CD14-positive monocyte (primary cell): Measurements from ENCODE around the gene KDM3B. TPM values are rescaled to one million over a fixed set of nuclear protein-coding genes. Genes with fewer than 3 reads are reported as not detected.
A peak's percentile ranks its signal among the peaks of the same experiment; 100 is the strongest.

ENCODE experiments used
- DNase-seq, 3 donors: peaks; one replicate each; pipeline ENCODE4 v3.0.0-alpha.2; 2011 to 2022
- H2AFZ ChIP-seq: 2 replicates; pipeline ENCODE4 v1.6.0; 2012; ENCODE audit warnings: mild to moderate bottlenecking, low read depth, low read length, inconsistent platforms; ENCODE audit not compliant: insufficient read depth, poor library complexity, severe bottlenecking
- H3K27ac ChIP-seq, 2 donors: 1 replicate in 1 of 2; 2 replicates in 1 of 2; pipeline ENCODE4 v1.5.1; 2012 to 2013; ENCODE audit warnings: low read length in 2 of 2, control low read depth in 1 of 2, inconsistent platforms in 1 of 2, low read depth in 1 of 2, mild to moderate bottlenecking in 1 of 2
- H3K27me3 ChIP-seq, 2 donors: one replicate each; pipeline versions ENCODE4 v1.6.0 to v1.6.1; 2011 to 2013; ENCODE audit warnings: low read length in 2 of 2; ENCODE audit not compliant: control insufficient read depth in 2 of 2, insufficient read depth in 2 of 2
- H3K36me3 ChIP-seq, 2 donors: replicated peaks in 1 of 2; 1 replicate in 1 of 2; 2 replicates in 1 of 2; pipeline versions ENCODE4 v1.5.1 to v1.6.1; 2012 to 2013; ENCODE audit warnings: low read length in 2 of 2, control low read depth in 1 of 2, inconsistent platforms in 1 of 2, mild to moderate bottlenecking in 1 of 2; ENCODE audit not compliant: insufficient read depth in 2 of 2, control insufficient read depth in 1 of 2
- H3K4me1 ChIP-seq, 2 donors: 1 replicate in 1 of 2; 2 replicates in 1 of 2; pipeline versions ENCODE4 v1.5.1 to v1.6.1; 2012 to 2013; ENCODE audit warnings: low read length in 2 of 2, control low read depth in 1 of 2, inconsistent platforms in 1 of 2, mild to moderate bottlenecking in 1 of 2, moderate library complexity in 1 of 2; ENCODE audit not compliant: insufficient read depth in 2 of 2, control insufficient read depth in 1 of 2
- H3K4me2 ChIP-seq: replicated peaks from 2 replicates; pipeline ENCODE3; 2012; ENCODE audit warnings: low read length, moderate library complexity, mild to moderate bottlenecking; ENCODE audit not compliant: poor library complexity, severe bottlenecking; ENCODE audit errors: extremely low read depth
- H3K4me3 ChIP-seq, 3 experiments: fragments of 200-600 bp in 1 of 3; sonication (generic) in 1 of 3; replicated peaks in 1 of 3; 1 replicate in 2 of 3; 2 replicates in 1 of 3; pipeline ENCODE4 v1.5.1; 2011 to 2013; ENCODE audit warnings: low read length in 3 of 3, mild to moderate bottlenecking in 3 of 3, control low read depth in 2 of 3, low read depth in 2 of 3, inconsistent platforms in 1 of 3, moderate library complexity in 1 of 3
- H3K79me2 ChIP-seq: 2 replicates; pipeline ENCODE4 v1.6.0; 2012; ENCODE audit warnings: mild to moderate bottlenecking, control low read depth, inconsistent platforms, low read length, moderate library complexity; ENCODE audit not compliant: insufficient read depth
- H3K9ac ChIP-seq: 2 replicates; pipeline ENCODE4 v1.6.0; 2017; ENCODE audit warnings: low read length, mild to moderate bottlenecking; ENCODE audit not compliant: insufficient read depth, poor library complexity, severe bottlenecking
- H3K9me3 ChIP-seq, 2 donors: replicated peaks in 1 of 2; 1 replicate in 1 of 2; 2 replicates in 1 of 2; pipeline versions ENCODE4 v1.5.1 to v1.6.1; 2012 to 2013; ENCODE audit warnings: low read length in 2 of 2, control low read depth in 1 of 2; ENCODE audit not compliant: control insufficient read depth in 1 of 2, insufficient read depth in 1 of 2
- H4K20me1 ChIP-seq: 2 replicates; pipeline ENCODE4 v1.6.0; 2012; ENCODE audit warnings: mild to moderate bottlenecking, low read length, control low read depth, moderate library complexity; ENCODE audit not compliant: insufficient read depth
- H3K27ac Mint-ChIP-seq, 7 donors: one replicate each; pipeline ENCODE4 v1.8.0; 2020; ENCODE audit warnings: mild to moderate bottlenecking in 7 of 7, mixed read lengths in 7 of 7, moderate library complexity in 6 of 7, inconsistent platforms in 2 of 7
- H3K27me3 Mint-ChIP-seq, 3 donors: one replicate each; pipeline ENCODE4 v1.8.0; 2021 to 2022; ENCODE audit warnings: low read depth in 3 of 3, mild to moderate bottlenecking in 3 of 3, mixed read lengths in 3 of 3, moderate library complexity in 3 of 3, inconsistent platforms in 1 of 3
- H3K36me3 Mint-ChIP-seq, 2 donors: one replicate each; pipeline ENCODE4 v1.8.0; 2020; ENCODE audit warnings: mixed read lengths in 2 of 2, inconsistent platforms in 1 of 2, mild to moderate bottlenecking in 1 of 2
- H3K4me1 Mint-ChIP-seq: one replicate; pipeline ENCODE4 v1.8.0; 2020; ENCODE audit warnings: mild to moderate bottlenecking, mixed read lengths
- H3K4me3 Mint-ChIP-seq, 2 donors: one replicate each; pipeline ENCODE4 v1.8.0; 2020; ENCODE audit warnings: mild to moderate bottlenecking in 2 of 2, mixed read lengths in 2 of 2, moderate library complexity in 1 of 2
- H3K9me3 Mint-ChIP-seq, 7 donors: one replicate each; pipeline ENCODE4 v1.8.0; 2020 to 2022; ENCODE audit warnings: mixed read lengths in 7 of 7, mild to moderate bottlenecking in 6 of 7, moderate library complexity in 6 of 7, inconsistent platforms in 2 of 7
- WGBS: methylation state at CpG from one replicate; pipeline ENCODE4 v1.1.5; 2013; ENCODE audit warnings: missing lambda C conversion rate; ENCODE audit not compliant: insufficient coverage; 5-methylcytosine and 5-hydroxymethylcytosine counted together
- intact Hi-C, 2 donors: fragments of 100-400 bp; cut with micrococcal nuclease; formaldehyde crosslinking; loops; one replicate each; pipeline versions ENCODE4 v1.15.0 to v1.15.1; 2023
- polyA plus RNA-seq, 3 donors: library from polyadenylated mRNA; depleted of rRNA in 1 of 3; unstranded in 2 of 3; stranded (reverse) in 1 of 3; fragments of 300-500 nt in 2 of 3; fragments of >200 nt in 1 of 3; fragmentation: Illumina TruSeq in 2 of 3; gene quantifications; 1 replicate in 2 of 3; 2 replicates in 1 of 3; pipeline ENCODE4 v1.2.3, GENCODE V29; 2012 to 2021
- TF ChIP-seq, protein P1 (sequence below): fragments of 200-600 bp; IDR thresholded peaks from one replicate; pipeline ENCODE4 v1.8.0; 2022; ENCODE audit warnings: antibody characterized with exemption, mild to moderate bottlenecking

Gene KDM3B
- polyA plus RNA-seq, 3 donors = 11.7 to 52.1 (median 17.4) TPM

DNA sequence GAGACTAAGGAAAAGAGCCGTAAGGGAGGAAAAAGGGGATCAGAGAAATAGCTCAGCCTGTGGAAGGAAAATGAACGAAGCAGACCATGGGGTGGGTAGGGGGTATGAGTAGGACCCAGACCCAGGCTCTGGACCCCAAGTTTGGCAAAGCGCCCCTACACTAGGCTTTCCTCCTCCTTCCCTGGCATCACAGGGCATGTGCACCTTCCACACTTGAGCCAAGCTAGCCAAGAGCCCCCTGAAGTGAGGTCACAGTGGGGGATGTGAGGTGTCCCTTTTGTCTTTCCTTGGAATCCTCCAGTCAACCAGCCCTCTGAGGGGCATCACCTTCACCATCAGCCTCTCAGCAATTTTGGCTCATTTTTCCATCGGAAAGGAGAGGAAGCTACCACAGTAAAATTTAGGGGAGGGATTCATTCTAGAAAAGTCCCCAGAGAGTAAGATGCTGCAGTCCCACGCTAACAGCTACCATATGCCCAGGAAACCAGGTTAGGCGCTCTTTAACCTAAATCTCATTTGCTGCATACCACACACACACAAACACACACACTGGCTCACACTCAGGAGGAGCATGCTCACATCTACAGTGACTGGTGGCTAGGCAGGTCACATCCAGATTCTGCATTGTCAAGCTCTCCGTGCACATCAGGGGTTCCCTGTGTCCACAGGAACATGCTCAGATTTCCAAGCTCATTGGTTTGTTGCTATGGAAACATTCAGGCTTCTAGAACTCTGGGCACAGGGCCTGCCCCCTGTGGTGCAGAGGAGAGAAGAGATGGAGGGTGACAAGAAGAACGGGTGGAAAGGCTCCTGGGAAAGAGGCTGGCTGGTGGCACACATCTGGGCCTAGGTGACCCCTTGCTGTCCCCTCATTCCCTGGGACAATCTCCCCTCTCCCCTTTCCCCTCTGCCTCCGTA, 96.3 kb downstream of the KDM3B start:
- TF ChIP-seq, protein P1, sequence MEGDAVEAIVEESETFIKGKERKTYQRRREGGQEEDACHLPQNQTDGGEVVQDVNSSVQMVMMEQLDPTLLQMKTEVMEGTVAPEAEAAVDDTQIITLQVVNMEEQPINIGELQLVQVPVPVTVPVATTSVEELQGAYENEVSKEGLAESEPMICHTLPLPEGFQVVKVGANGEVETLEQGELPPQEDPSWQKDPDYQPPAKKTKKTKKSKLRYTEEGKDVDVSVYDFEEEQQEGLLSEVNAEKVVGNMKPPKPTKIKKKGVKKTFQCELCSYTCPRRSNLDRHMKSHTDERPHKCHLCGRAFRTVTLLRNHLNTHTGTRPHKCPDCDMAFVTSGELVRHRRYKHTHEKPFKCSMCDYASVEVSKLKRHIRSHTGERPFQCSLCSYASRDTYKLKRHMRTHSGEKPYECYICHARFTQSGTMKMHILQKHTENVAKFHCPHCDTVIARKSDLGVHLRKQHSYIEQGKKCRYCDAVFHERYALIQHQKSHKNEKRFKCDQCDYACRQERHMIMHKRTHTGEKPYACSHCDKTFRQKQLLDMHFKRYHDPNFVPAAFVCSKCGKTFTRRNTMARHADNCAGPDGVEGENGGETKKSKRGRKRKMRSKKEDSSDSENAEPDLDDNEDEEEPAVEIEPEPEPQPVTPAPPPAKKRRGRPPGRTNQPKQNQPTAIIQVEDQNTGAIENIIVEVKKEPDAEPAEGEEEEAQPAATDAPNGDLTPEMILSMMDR = no peak
- 93% methylated on average over 3 of the region's 9 CpGs for WGBS

DNA sequence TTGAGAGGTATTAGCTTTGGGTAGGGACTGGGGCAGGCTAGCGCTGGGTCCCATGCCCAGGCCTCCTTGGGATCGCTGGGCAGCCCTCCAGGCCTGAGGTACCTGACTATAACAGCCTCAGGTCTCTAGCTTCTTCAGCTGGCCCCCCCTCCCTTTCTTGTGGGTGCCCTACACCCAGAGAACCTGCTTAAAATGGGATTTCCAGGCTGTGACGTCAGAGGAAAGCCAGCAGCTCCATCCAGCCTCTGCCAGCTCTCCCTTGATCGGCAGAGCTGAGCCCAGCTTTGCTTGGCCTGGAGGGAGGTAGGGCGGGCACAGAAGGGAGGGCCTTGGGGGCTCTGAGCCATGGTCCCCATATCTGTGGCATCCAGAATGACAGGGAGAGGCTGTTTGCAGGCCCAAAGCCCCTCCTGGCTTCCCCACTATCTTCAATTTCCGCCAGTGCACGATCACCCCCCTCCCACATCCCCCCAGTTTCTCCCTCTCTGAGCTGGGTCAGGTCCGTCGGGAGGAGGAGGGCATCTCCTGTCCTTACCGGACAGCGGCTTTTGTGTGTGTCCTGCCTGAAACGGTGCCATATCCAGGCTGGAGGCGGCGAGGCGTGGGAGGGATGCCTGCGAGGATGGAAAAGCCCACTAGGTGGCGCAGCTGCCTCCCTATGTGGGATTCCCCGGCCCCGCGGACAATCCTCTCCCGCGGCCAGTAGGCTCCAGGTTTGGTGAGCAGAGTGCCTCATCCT, 97.2 kb downstream of the KDM3B start:
- intact Hi-C loops = loop anchor here (2.0 kb wide), 2 partner anchors 53 to 55 kb away; no protein-coding TSS in a partner anchor
- no peaks in the 10 kb centered on the region for H3K27me3 ChIP-seq
- H4K20me1 ChIP-seq = no peaks in the 10 kb centered on the region
- peak; percentile 73 to 81 (median 80) for DNase-seq
- no peak overlapping the region for H3K4me3 ChIP-seq
- H2AFZ ChIP-seq = peak overlapping the region; percentile 37
- H3K36me3 ChIP-seq = no peaks in the 10 kb centered on the region
- no peaks in the 10 kb centered on the region for H3K79me2 ChIP-seq
- TF ChIP-seq, protein P1 = peak; percentile 91
- Mint-ChIP-seq H3K27me3 (peaks cover 4 to 15% (median 9%) of the 10 kb centered on the region in 3 donors), H3K4me3 (no peak overlapping the region), H3K9me3 (no peaks in the 10 kb centered on the region), H3K4me1 (peaks cover 6% of the 10 kb centered on the region), H3K27ac (peak overlapping the region in 1 of 7 donors; percentile 73), H3K36me3 (no peaks in the 10 kb centered on the region)
- H3K27ac ChIP-seq = no peak overlapping the region
- H3K9me3 ChIP-seq = no peaks in the 10 kb centered on the region
- H3K4me2 ChIP-seq = peak overlapping the region; percentile 38
- 10% methylated on average over 12 of the region's 22 CpGs for WGBS
- no peak overlapping the region for H3K9ac ChIP-seq
- H3K4me1 ChIP-seq = peaks cover 0 to 3% of the 10 kb centered on the region in 2 donors

More for the DNA sequence above, 96.3 kb downstream of the KDM3B start:
- H3K27me3 Mint-ChIP-seq = peaks cover 4 to 12% (median 9%) of the 10 kb centered on the region in 3 donors
- H3K79me2 ChIP-seq = no peaks in the 10 kb centered on the region
- peaks cover 0 to 3% of the 10 kb centered on the region in 2 donors for H3K4me1 ChIP-seq
- no peaks in the 10 kb centered on the region for H4K20me1 ChIP-seq
- no peak overlapping the region for H3K4me3 Mint-ChIP-seq
- no peak overlapping the region for H3K4me2 ChIP-seq
- no peak overlapping the region for H3K27ac Mint-ChIP-seq
- no peaks in the 10 kb centered on the region for H3K9me3 Mint-ChIP-seq
- H3K36me3 ChIP-seq = no peaks in the 10 kb centered on the region
- H3K9ac ChIP-seq = no peak overlapping the region
- intact Hi-C loops = no loop called here
- no peak overlapping the region for H3K27ac ChIP-seq
- no peak for DNase-seq
- H3K9me3 ChIP-seq = no peaks in the 10 kb centered on the region
- H2AFZ ChIP-seq = no peak overlapping the region
- no peaks in the 10 kb centered on the region for H3K27me3 ChIP-seq
- H3K4me3 ChIP-seq = no peak overlapping the region
- no peaks in the 10 kb centered on the region for H3K36me3 Mint-ChIP-seq
- peaks cover 6% of the 10 kb centered on the region for H3K4me1 Mint-ChIP-seq
